HG03139 (cell line): ENCODE data around the gene ZNF470.

ENCODE experiments used
- ATAC-seq: cut with Tn5 transposase; IDR thresholded peaks from one replicate; pipeline ENCODE4 v1.9.1; 2021; ENCODE audit not compliant: unreplicated experiment

Gene ZNF470

DNA sequence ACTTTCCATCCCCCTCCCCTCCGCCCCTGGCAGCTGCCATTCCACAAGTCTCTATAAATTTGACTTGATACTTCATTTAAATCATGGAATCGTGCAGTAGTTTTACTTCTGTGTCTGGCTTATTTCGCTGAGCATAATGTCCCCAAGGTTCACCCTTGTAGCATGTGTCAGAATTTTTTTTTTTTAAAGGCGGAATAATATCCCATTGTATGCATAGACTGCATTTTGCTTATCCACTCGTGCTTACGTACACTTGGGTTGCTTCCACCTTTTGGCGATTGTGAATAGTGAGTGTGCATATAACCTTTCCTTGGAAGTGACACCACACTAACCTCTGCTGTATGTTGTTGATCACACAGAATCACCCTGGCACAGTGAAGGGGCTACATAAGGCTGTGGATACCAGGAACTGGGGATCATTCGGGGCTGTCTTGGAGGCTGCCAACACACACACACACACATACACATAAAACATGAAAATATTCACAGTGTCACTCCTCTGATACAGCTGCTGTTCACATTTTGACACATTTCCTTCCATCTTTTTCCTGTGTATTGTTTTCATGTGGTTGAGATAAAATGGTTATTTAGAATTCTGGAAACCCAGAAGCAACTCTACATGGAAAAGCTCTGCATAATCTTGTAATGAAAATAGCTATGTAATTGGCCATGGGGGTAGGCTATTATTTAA, 41.2 kb downstream of the ZNF470 start:
- ATAC-seq: no peak

GRCh38 chr19:56611288-56611687, 44.0 kb downstream of the ZNF470 start:
- no peak for ATAC-seq

DNA sequence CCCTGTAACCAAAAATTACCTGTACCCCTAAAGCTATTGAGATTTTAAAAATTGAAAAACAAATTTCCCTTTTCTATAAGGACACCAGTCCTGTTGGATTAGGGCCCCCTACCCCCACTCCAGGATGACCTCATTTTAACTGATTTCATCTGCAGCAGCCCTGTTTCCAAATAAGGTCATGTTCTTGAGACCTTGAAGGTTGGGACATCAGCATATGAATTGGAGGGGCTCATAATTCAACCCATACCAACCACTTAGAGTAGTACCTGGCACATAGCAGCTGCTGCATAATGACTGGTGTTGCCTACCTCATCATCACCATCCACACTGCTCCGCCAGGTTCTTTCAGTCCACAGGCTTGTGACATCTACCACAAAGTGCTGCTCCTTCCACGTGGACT, 45.5 kb downstream of the ZNF470 start:
- no peak for ATAC-seq

DNA sequence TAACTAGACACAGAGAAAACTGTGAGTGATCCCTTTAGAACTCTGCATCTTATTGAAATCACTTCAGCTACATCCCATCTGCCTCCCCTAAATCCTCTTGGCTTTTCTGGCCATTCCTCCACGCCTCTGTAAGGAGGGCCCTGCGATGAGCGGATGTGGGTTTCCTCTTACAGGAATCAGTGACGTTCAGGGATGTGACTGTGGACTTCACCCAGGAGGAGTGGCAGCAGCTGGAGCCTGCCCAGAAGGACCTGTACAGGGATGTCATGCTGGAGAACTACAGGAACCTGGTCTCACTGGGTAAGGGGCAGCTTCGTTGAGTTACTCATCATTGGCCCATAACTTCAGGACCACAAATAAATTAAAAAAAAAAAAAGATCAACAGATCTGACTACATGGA, 46.4 kb downstream of the ZNF470 start:
- ATAC-seq: no peak

DNA sequence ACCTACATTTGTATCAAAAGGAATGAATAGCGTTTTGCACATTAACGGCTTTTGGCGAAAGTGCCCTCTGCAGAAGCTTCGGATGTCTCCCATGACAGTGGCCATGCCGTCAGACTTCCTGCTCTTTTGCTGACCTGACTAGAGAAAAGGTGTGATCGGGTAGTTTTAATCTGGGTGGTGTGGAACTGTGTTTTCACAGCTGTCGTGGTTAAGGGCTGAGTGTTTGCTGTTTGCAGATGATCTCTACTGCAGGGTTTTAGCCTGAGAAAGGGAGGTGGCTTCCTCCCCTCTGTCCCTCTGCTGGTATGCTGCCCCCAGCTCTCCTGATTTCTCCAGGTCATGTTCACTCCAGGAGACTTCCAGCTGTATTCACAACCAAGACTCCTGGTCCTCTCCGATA, 50.3 kb downstream of the ZNF470 start:
- ATAC-seq: no peak

- ATAC-seq: no peak
These were observed 51.9 kb downstream of the ZNF470 start for GRCh38 chr19:56619121-56619520.

GRCh38 chr19:56622374-56622773, 55.1 kb downstream of the ZNF470 start:
- ATAC-seq: no peak

DNA sequence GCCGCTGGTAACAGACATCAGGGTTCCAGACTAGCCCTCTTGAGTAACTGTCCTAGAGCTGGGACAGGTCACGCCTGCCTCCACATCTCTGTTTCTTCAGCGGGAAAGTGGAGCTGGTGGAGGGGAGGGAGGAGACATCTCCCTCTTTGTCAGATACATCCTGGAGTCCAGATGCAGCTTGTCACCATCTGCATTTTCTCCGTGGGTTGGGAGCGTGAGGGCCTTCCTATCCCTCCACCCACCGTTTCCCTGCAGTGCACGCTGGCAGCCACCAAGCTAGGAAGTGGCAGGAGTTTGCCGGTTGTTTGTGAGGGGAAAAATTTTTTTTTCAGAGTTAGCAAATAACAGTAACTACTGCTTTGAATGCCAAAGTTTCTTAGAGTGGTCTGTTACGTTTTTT, 55.7 kb downstream of the ZNF470 start:
- ATAC-seq: no peak

DNA sequence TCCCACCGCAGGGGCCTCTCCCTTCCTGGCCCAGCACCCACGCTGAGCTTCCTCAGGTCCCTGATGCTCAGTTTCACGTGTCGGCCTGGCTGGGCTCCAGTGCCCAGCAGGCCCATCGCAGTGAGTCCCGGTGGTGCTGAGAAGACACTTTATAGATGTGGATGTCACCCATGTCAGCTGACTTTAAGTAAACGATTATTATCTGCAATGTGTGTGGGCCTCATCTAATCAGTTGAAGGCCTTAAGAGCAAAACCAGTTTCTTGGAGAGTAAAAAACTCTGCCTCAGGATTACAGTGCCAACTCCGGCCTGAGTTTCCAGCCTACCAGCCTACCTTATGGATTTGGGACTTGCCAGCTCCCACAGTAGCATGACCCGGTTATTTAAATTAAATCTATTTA, 58.4 kb downstream of the ZNF470 start:
- no peak for ATAC-seq

GRCh38 chr19:56633021-56633420, 65.8 kb downstream of the ZNF470 start:
- no peak for ATAC-seq

DNA sequence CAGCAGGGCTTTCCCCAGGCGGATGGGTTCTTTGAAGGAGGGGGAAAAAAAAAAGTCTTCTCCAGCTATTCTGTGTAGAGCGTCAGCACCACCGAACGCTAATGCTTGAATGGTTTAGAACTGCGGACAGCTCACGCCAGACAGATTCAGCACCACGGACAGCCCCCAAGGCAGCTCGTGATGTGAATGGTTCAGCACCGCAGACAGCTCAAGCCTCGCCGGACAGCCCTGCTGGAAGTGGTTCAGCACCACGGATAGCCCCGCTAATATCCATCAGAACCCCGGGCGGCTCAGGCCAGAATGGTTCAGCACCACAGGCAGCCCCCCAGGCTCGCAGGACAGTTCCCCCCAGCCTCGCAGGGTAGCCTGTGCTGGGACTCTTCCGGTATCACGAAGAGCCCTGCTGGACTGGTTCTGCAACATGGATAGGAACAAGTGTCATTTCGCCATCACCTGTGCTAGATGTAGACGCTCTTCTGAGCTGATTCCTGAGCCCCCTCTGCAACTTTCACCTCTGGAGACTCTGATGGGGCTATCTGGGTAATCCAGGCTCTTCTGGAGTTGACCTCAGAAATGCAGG, 70.8 kb downstream of the ZNF470 start:
- ATAC-seq: no peak
